B cell (primary cell): ENCODE measurements around the gene CFAP65. TPM values are rescaled to one million over a fixed set of nuclear protein-coding genes. Genes with fewer than 3 reads are reported as not detected.

ENCODE experiments used
- ATAC-seq: fragments of 200-7000 bp; cut with Tn5 transposase; one replicate; pipeline ENCODE4 v1.10.0; 2021; ENCODE audit warnings: low read depth, mild to moderate bottlenecking, moderate number of reproducible peaks, moderate library complexity
- CTCF ChIA-PET: fragments of 350-600 bp; sonication (Branson Sonifier 250); formaldehyde crosslinking; loops from one replicate; lab custom pipeline; 2021; ENCODE audit warnings: antibody characterized with exemption, inconsistent platforms; lab: Charles Lee
- POLR2A ChIA-PET: fragments of 350-600 bp; sonication (Branson Sonifier 250); formaldehyde crosslinking; loops from one replicate; lab custom pipeline; 2021; ENCODE audit warnings: antibody characterized with exemption; lab: Charles Lee
- DNase-seq: peaks from one replicate; pipeline ENCODE4 v3.0.0; 2013
- H2AFZ ChIP-seq: 2 replicates; pipeline ENCODE4 v1.6.1; 2012; ENCODE audit warnings: mild to moderate bottlenecking, low read depth, low read length; ENCODE audit not compliant: insufficient read depth, poor library complexity, severe bottlenecking
- H3K27ac ChIP-seq, 2 donors: 1 replicate in 1 of 2; 2 replicates in 1 of 2; pipeline ENCODE4 v1.5.1; 2012 to 2013; ENCODE audit warnings: low read length in 2 of 2, mild to moderate bottlenecking in 2 of 2, moderate library complexity in 1 of 2
- H3K27me3 ChIP-seq, 4 experiments: fragments of 200-600 bp in 1 of 4; sonication (generic) in 1 of 4; replicated peaks in 1 of 4; 1 replicate in 2 of 4; 2 replicates in 2 of 4; pipeline versions ENCODE4 v1.6.1 to v1.7.0; 2013 to 2016; ENCODE audit warnings: low read length in 3 of 4, mild to moderate bottlenecking in 2 of 4, mixed read lengths in 1 of 4, moderate library complexity in 1 of 4; ENCODE audit not compliant: insufficient read depth in 4 of 4, control insufficient read depth in 3 of 4; ENCODE audit errors: control extremely low read depth in 1 of 4
- H3K36me3 ChIP-seq, 2 experiments: replicated peaks in 1 of 2; 1 replicate in 1 of 2; 2 replicates in 1 of 2; pipeline versions ENCODE4 v1.6.1 to v1.7.1; 2013; ENCODE audit warnings: low read length in 1 of 2; ENCODE audit not compliant: insufficient read depth in 2 of 2, control insufficient read depth in 1 of 2; ENCODE audit errors: control extremely low read depth in 1 of 2, extremely low read depth in 1 of 2
- H3K4me1 ChIP-seq, 2 donors: fragments of 200-600 bp in 1 of 2; sonication (generic) in 1 of 2; 1 replicate in 1 of 2; 2 replicates in 1 of 2; pipeline versions ENCODE4 v1.5.1 to v1.6.1; 2013 to 2017; ENCODE audit warnings: low read length in 2 of 2; ENCODE audit not compliant: control insufficient read depth in 2 of 2, insufficient read depth in 2 of 2
- H3K4me2 ChIP-seq: replicated peaks from 2 replicates; pipeline ENCODE3; 2012; ENCODE audit warnings: mild to moderate bottlenecking, low read depth, low read length; ENCODE audit not compliant: poor library complexity, severe bottlenecking
- H3K4me3 ChIP-seq, 5 experiments: fragments of 200-600 bp in 1 of 5; sonication (generic) in 1 of 5; 1 replicate in 3 of 5; 2 replicates in 2 of 5; pipeline versions ENCODE4 v1.5.1 to v1.7.0; 2011 to 2016; ENCODE audit warnings: low read length in 4 of 5, mild to moderate bottlenecking in 4 of 5, low read depth in 2 of 5, control low read depth in 1 of 5, moderate library complexity in 1 of 5; ENCODE audit not compliant: insufficient read depth in 1 of 5; ENCODE audit errors: control extremely low read depth in 1 of 5, extremely low read depth in 1 of 5
- H3K79me2 ChIP-seq: fragments of 200-600 bp; sonication (generic); one replicate; pipeline ENCODE4 v1.6.0; 2016; ENCODE audit warnings: low read length; ENCODE audit not compliant: control insufficient read depth, insufficient read depth
- H3K9ac ChIP-seq: fragments of 200-600 bp; sonication (generic); 2 replicates; pipeline ENCODE4 v1.6.1; 2017; ENCODE audit warnings: mild to moderate bottlenecking, low read length, moderate library complexity
- H3K9me3 ChIP-seq, 3 donors: one replicate each; pipeline versions ENCODE4 v1.6.1 to v1.7.1; 2013; ENCODE audit warnings: low read length in 2 of 3; ENCODE audit not compliant: control insufficient read depth in 2 of 3, insufficient read depth in 1 of 3; ENCODE audit errors: control extremely low read depth in 1 of 3
- H4K20me1 ChIP-seq: 2 replicates; pipeline ENCODE4 v1.6.0; 2012; ENCODE audit warnings: mild to moderate bottlenecking, low read length; ENCODE audit not compliant: insufficient read depth, control insufficient read depth, poor library complexity, severe bottlenecking
- H3K27ac Mint-ChIP-seq: one replicate; pipeline ENCODE4 v1.8.0; 2021; ENCODE audit warnings: mixed read lengths
- H3K27me3 Mint-ChIP-seq: one replicate; pipeline ENCODE4 v1.8.0; 2021; ENCODE audit warnings: mixed read lengths
- H3K4me1 Mint-ChIP-seq: one replicate; pipeline ENCODE4 v1.8.0; 2021; ENCODE audit warnings: mixed read lengths
- H3K4me3 Mint-ChIP-seq: one replicate; pipeline ENCODE4 v1.8.0; 2021; ENCODE audit warnings: mixed read lengths
- H3K9me3 Mint-ChIP-seq: one replicate; pipeline ENCODE4 v1.8.0; 2022; ENCODE audit warnings: mixed read lengths; ENCODE audit not compliant: insufficient read depth
- CTCF ChIP-seq: fragments of 200-600 bp; IDR thresholded peaks from one replicate; pipeline ENCODE4 v1.8.0; 2022; ENCODE audit warnings: antibody characterized with exemption, mild to moderate bottlenecking
- EZH2 ChIP-seq: IDR thresholded peaks from 2 replicates; pipeline ENCODE4 v1.6.1; 2012; ENCODE audit warnings: borderline replicate concordance, low read depth, mild to moderate bottlenecking, moderate library complexity, low read length; ENCODE audit not compliant: insufficient read depth, poor library complexity, severe bottlenecking
- WGBS: methylation state at CpG from one replicate; pipeline ENCODE4 v1.1.5; 2013; ENCODE audit warnings: missing lambda C conversion rate; ENCODE audit not compliant: insufficient coverage; 5-methylcytosine and 5-hydroxymethylcytosine counted together
- intact Hi-C: fragments of 100-400 bp; cut with micrococcal nuclease; formaldehyde crosslinking; loops from one replicate; pipeline ENCODE4 v1.10.0; 2022
- polyA plus RNA-seq: library from polyadenylated mRNA; depleted of rRNA; stranded (reverse); fragments of >200 nt; gene quantifications from 2 replicates; pipeline ENCODE4 v1.2.3, GENCODE V29; 2012
- total RNA-seq, 2 donors: library from RNA; stranded (reverse); fragments of 120-200 nt in 1 of 2; gene quantifications; 1 replicate in 1 of 2; 2 replicates in 1 of 2; pipeline versions ENCODE4 v1.2.3 to v1.2.4, GENCODE V29; 2013 to 2022

CFAP65 gene
- total and polyA plus RNA-seq, 2 donors (not counting 1 experiment from before 2014, with no cell fraction given): not detected

GRCh38 chr2:219003979-219004378, 37.3 kb downstream of the CFAP65 start:
- H3K36me3 ChIP-seq: no peaks in the 10 kb centered on the region
- ATAC-seq (no peak), DNase-seq (no peak)
- Mint-ChIP-seq H3K4me1 (peaks cover 22% of the 10 kb centered on the region), H3K9me3 (no peaks in the 10 kb centered on the region), H3K27me3 (peaks cover 56% of the 10 kb centered on the region), H3K4me3 (peak overlapping the region; percentile 66), H3K27ac (no peak overlapping the region)
- H3K9ac ChIP-seq: no peak overlapping the region
- H3K4me1 ChIP-seq: peaks cover 25 to 37% of the 10 kb centered on the region in 2 donors
- H3K4me3 ChIP-seq: no peak overlapping the region
- H3K4me2 ChIP-seq: no peak overlapping the region
- H2AFZ ChIP-seq: no peak overlapping the region
- ChIA-PET POLR2A (no interaction called here), CTCF (interaction anchor here (1.1 to 2.6 kb wide), 4 partner anchors 9 to 152 kb away, joined by 3 to 9 read pairs (median 4); partner anchors contain the start of gene CFAP65)
- peaks cover 0 to 76% (median 28%) of the 10 kb centered on the region in 4 experiments for H3K27me3 ChIP-seq
- WGBS: no CpG with 5 or more reads among the region's 3 CpGs
- no peaks in the 10 kb centered on the region for H4K20me1 ChIP-seq
- peaks cover 0 to 26% (median 0%) of the 10 kb centered on the region in 3 donors for H3K9me3 ChIP-seq
- intact Hi-C loops: no loop called here
- H3K79me2 ChIP-seq: no peaks in the 10 kb centered on the region
- H3K27ac ChIP-seq: no peak overlapping the region
- TF ChIP-seq CTCF (no peak), EZH2 (no peak)

- POLR2A ChIA-PET: no interaction called here
- H3K27ac Mint-ChIP-seq: no peak overlapping the region
- intact Hi-C loops: no loop called here
- peaks cover 0 to 77% (median 28%) of the 10 kb centered on the region in 4 experiments for H3K27me3 ChIP-seq
- no peak overlapping the region for H3K27ac ChIP-seq
- peak overlapping the region; percentile 76 for H3K4me2 ChIP-seq
- peak overlapping the region in 3 of 5 experiments; percentile 17 to 39 (median 35) for H3K4me3 ChIP-seq
- no peaks in the 10 kb centered on the region for H3K79me2 ChIP-seq
- H4K20me1 ChIP-seq: no peaks in the 10 kb centered on the region
- H3K4me1 Mint-ChIP-seq: peaks cover 22% of the 10 kb centered on the region
- peak; percentile 21 for DNase-seq
- no peak for ATAC-seq
- no peaks in the 10 kb centered on the region for H3K9me3 Mint-ChIP-seq
- H3K4me3 Mint-ChIP-seq: peak overlapping the region; percentile 66
- H3K9me3 ChIP-seq: peaks cover 0 to 26% (median 0%) of the 10 kb centered on the region in 3 donors
- no peaks in the 10 kb centered on the region for H3K36me3 ChIP-seq
- TF ChIP-seq EZH2: no peak
- TF ChIP-seq CTCF: no peak
- WGBS: 14% methylated on average over 17 of the region's 20 CpGs
- H2AFZ ChIP-seq: peak overlapping the region; percentile 60
- peak overlapping the region; percentile 42 for H3K9ac ChIP-seq
- CTCF ChIA-PET: interaction anchor here (1.3 to 2.6 kb wide), 3 partner anchors 8 to 127 kb away, joined by 3 to 9 read pairs (median 3); no protein-coding TSS in a partner anchor
- peaks cover 25 to 37% of the 10 kb centered on the region in 2 donors for H3K4me1 ChIP-seq
- H3K27me3 Mint-ChIP-seq: peaks cover 58% of the 10 kb centered on the region
Observed at GRCh38 chr2:219003267-219003634, 38.1 kb downstream of the CFAP65 start.
